HG03378 (cell line): ENCODE data around the gene SIGLEC1.

Experiments
- ATAC-seq: cut with Tn5 transposase; IDR thresholded peaks from one replicate; pipeline ENCODE4 v1.9.1; 2021; ENCODE audit warnings: mild to moderate bottlenecking, moderate library complexity; ENCODE audit not compliant: unreplicated experiment

The SIGLEC1 gene

DNA sequence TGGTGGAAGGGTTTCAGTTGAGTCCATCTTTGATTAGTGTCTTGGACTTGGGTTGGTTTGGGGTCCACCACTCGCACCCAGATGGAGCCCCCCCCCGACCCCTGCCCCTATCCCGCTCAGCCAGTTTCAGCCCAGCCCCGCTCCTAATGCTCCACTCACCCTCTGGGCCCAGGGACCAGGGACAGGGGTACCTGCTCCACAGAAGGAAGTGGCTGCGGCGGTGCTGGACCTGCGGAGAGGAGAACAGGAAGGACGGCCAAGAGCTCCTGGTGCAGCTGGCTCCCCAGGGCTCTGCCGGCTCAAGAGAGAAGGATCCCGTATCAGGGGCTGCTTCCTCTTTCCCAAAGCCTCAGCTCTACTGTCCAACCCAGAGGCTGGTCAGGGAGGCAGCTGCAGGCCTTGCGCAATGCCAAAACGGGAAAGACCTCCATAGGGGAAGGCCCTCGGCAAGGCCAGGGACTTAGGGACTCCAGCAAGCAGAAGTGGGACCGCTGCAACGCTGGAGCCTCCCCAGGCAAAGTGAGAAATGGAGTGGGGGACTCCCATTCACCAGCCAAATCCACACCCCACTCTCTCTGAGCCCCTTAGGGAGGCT, at the start of gene SIGLEC1:
Gene SIGLEC1, minus strand, starts transcription at position 322 of the 595 bp plus-strand sequence. CDS start 5,472 bp downstream, outside the sequence.
- ATAC-seq: no peak

DNA sequence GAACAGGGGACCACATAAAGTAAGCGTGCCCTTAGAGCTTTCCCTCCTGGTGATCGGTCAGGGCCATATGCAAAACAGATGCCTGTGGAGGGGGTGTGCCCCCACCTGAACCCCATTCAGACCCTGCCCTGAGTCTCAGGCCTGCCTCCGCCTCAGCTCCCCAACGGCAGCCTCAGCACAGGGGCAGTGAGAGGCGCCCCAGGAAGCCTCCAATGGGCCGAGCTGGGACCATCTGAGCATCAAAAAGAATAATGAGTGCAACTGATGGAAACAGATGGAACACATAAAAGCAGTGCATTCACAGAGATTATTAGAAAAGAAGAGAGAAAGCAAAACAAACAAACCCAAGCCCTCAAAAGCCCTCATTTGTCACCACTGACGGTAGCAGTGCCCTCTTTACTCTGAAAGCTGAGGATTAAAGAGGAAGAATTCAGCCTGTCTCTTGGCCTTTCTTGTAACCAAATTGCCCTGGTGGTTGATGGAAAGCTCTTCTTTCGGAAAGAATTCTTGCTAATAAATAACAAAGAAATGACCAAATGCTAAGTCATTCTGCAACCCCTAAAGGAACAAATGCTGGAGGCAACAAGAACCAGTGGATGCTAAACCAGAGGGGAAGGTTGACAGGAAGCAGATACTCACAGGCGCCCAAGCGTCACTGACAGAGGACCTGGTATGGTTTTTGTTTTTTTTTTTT, 48.4 kb upstream of the SIGLEC1 start:
- ATAC-seq: no peak

DNA sequence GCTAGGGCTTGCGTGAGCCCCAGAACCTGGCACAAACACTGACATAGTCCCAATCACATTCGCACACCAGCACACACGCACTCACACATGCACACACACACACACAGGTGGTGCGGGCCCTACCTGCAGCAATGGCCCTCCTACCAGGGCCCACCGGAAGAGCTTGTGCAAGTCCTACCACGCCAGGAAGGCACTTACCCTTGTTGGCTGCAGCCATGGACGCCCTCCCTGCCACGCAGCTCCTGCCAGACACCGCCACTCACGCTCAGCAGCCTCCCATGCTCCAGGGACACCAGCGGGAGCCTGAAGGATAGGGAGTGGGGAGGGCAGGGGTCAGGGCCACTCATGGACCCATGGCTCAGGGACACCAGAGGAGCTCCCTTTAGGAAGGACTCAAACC, 47.5 kb upstream of the SIGLEC1 start:
- ATAC-seq: no peak

DNA sequence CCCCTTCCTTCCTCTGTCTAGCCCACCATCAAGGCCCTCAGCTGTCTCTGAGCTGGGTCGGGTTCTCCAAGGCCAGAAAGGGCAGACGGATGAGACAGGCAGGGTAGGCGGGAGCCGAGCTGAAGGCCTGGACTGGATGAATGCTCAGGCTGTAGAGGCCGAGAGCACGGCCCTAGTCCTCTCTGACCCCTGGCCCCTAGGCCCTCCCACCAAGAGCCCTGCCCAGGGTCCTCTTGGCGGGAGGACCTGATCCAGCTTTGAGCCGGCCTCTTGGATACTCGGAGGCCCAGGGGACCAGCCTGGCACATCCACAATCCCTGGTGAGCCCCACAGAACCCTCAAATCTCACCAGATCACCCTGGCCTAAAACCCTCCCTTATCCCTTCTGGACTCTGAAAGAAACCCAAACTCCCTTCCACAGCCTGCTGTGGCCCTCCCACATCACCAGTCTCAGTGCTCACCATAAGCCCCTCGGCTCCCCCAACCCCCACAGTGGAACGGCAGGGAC, 47.0 kb upstream of the SIGLEC1 start:
- ATAC-seq: no peak

DNA sequence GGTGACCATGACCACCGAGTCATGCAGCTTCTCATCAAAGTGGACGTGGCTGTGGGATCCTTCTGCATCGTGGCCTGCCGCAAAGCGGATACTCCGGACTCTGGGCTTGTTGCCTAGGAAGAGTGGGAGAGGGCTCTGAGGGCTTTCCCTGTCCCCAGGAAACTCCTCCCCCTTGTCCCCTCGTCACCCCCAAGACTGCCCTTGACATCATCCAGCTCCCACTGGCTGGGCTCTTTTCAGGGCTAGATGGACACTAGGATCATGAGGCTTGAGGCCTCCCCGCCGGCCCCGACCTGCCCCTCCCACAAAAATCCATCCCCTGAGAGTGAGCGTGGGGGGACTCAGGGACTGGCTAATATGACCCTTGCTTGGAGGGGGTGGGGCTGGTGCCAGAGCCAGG, 46.2 kb upstream of the SIGLEC1 start:
- no peak for ATAC-seq

DNA sequence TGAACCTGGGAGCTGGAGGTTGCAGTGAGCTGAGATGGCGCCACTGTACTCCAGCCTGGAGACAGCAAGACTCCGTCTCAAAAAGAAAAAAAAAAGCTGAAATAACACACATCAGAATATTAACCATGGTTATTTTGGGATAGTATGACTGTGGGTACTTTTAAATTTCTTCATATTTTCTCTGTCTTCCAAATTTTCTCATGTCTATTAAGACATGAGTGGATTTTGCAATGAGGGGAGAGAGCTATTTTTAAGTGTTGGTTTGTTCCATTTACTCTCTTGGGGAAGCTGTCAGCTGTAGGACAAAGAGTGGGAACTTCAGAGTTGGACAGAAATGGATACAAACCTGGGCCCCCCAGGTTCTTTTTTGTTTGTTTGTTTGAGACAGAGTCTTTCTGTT, 44.9 kb upstream of the SIGLEC1 start:
- ATAC-seq: no peak

DNA sequence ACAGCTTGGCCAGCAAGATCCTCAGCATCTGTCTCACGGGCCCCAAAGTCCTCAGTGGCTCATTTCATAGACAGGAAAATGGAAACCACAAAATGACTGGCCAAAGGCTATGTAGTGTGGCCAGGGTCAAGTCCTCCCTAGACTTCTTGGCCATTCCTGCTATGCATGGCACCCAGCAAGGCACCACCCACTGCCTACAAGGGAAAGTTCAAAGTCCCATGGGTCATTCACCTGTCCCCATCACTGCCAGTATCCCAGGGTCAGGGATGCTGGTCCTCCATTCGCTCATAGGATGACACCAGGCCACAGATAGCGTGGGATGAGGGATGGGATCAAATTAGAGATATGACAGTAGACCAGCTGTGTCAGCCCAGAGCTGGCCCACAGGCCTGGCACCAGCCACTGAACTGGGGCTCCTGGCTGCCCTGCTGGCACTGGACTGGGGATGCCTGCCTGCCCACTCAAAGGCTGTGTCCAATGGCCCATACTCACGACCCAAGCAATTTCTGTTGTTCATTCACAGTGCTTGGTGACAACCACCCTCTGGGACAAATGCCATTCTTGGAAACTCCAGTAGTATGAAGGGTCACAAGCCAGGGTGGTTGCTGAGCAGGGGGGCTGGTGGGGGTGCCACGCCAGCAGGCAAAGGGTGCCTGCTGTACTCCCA, 43.5 kb upstream of the SIGLEC1 start:
- no peak for ATAC-seq

DNA sequence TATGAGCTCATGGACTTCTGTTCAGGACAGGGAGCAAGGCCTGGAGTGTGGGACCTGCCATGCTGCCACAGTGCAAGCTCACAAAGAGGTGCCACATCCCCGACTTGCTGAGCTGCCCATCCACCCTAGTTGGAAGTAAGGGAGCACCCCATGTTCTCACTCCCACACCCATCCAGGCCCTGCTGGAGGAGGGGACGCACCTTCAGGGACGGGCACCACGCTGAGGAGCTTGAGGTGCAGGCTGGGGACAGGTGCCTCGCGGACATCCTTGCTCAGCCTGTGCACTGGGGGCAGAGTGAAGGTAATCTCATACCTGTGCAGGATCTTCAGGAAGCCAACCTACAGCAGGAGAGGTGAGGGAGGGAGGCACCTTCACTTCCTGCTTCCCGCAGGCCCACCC, 42.9 kb upstream of the SIGLEC1 start:
- no peak for ATAC-seq

DNA sequence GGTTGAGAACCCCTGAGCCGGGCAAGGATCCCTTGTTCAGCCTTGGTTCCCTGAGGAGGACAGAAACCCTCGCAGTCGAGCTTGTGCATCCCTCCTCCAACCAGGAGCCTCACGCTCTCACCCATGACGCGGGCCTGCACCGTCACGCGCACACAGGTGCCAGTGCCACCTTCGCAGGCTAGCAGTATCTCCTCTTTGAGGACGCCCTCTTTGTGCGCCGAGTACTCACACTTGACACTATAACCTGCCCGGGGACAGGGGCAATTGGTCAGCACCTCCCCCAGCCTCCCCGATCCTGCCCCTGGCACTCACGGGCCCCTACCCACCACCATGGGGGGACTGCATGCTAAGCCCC, 41.9 kb upstream of the SIGLEC1 start:
- ATAC-seq: no peak

DNA sequence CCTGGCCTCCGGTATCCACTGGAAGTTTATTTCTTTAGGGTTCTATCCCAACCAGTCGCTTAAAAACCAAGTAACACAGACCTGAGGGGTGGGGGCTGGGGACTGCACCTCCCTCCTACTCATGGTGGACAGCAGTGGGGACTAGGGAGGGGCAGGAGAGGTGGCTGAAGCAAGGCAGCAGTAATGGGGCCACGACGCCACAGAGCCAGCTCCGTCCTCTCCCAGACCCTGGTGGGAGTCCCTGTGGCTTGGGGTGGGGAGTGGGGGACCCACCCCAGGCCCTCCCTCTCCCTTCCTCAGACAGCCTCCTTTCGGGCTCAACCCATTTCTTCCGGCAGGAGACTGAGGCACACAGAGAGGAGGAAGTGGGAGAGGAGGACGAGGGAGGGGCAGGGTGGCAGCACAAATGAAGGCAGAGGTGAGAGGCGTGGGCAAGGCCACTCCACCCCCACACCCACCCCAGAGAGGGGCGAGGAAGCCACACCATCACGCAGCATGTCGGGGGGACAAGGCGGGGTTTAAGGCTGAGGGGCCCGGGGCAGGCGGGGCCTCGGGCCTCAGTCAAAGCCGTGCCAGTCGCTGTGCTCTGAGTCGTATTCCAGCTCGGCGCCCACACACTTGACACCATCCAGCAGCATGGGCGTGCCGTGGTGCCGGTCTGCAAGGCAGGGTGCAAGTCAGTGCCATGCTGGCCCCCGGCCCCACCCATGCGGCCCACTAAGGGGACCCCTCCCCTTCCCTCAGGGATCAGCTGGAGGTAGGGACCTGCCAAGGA, 41.3 kb upstream of the SIGLEC1 start:
- ATAC-seq: no peak

DNA sequence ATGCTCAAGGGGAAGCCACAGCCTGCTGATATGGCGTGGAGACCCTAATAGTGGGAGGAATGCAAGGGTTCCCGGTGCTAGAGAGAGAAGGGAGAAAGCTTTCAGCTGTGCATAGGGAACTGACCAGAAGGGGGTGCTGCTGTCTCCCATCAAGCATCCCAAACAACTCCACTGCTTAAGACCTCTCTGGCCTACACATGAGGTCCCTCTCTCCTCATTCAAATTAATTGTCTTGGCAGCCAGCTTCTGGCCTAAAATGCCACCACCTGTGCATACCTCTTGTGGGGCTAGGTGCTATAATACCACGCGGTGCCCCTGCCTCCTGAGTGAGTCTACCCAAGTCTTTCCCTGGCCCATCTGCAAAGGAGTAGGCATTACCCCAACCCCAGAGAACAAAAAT, 40.7 kb upstream of the SIGLEC1 start:
- ATAC-seq: no peak

DNA sequence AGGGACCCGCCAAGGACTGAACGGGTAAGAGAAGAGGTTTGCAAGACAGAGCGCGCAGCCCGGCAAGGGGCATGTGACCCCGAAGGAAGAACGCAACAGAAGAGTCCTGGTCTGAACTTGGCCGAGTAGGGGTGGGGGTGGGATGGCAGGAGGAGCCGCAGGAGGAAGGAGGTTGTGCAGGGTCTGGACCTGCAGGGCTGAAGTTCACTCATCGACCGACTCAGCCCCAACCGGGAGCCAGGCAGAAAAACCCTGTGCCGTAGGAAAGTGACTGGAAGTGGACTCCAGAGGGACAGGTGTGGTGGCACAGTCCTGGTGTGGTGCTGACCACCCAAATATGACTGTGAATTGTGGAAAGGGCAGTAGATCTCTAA, 40.0 kb upstream of the SIGLEC1 start:
- ATAC-seq: no peak

DNA sequence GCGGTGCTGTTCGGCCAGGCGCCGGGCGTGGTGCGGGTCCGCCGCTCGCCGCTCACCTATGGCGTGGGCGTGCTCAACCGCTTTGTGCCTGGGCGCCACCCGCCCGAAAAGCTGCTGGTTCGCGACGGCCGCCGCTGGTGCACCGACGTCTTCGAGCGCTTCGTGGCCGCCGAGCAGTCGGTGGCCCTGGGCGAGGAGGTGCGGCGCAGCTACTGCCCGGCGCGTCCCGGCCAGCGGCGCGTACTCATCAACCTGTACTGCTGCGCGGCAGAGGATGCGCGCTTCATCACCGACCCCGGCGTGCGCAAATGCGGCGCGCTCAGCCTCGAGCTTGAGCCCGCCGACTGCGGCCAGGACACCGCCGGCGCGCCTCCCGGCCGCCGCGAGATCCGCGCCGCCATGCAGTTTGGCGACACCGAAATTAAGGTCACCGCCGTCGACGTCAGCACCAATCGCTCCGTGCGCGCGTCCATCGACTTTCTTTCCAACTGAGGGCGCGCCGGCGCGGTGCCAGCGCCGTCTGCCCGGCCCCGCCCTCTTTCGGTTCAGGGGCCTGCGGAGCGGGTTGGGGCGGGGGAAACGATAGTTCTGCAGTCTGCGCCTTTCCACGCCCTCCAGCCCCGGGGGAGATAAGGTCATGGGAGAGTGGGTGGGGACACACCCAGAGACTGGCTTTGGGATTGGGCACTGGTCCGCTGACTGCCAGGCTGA, 39.4 kb upstream of the SIGLEC1 start:
- ATAC-seq: no peak

DNA sequence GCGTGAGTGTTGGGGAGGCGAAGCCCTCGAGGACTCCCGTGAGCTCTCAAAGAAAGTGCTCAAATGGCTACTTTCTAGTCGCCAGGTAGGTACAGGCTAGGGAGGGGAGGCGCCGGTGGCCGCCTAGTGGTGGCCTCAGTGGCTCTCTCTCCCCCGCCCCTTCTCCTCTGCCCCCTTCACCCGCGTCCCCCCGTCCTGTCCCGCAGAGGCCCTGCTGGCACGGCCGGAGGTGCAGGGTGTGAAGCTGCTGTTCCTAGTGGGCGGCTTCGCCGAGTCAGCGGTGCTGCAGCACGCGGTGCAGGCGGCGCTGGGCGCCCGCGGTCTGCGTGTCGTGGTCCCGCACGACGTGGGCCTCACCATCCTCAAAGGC, 38.9 kb upstream of the SIGLEC1 start:
- ATAC-seq: no peak

DNA sequence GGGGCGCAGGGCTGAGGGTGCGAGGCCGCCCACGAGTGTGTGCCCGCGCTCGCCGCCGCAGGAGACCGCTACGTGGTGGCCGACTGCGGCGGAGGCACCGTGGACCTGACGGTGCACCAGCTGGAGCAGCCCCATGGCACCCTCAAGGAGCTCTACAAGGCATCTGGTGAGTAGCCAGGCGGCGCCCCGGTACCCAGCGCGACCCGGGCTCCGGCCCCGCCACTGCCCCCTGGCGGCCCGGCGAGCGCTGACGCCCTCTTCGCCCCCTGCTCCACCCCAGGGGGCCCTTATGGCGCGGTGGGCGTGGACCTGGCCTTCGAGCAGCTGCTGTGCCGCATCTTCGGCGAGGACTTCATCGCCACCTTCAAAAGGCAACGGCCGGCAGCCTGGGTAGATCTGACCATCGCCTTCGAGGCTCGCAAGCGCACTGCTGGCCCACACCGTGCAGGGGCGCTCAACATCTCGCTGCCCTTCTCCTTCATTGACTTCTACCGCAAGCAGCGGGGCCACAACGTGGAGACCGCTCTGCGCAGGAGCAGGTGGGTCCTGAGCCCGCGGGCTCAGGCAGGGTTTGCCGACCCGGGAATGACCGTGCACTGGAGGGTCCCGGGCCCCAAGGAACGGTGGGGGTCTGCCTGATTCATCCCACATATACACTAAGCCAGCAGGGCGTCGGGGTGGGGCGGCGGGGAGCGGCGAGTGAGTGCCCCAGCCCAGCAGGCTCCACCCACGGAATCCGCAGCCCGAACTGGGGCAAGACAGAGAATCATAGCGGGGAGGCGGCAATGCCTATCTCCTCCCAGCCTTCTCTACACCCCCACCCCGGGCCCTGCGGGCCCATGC, 37.5 kb upstream of the SIGLEC1 start:
- ATAC-seq: no peak

DNA sequence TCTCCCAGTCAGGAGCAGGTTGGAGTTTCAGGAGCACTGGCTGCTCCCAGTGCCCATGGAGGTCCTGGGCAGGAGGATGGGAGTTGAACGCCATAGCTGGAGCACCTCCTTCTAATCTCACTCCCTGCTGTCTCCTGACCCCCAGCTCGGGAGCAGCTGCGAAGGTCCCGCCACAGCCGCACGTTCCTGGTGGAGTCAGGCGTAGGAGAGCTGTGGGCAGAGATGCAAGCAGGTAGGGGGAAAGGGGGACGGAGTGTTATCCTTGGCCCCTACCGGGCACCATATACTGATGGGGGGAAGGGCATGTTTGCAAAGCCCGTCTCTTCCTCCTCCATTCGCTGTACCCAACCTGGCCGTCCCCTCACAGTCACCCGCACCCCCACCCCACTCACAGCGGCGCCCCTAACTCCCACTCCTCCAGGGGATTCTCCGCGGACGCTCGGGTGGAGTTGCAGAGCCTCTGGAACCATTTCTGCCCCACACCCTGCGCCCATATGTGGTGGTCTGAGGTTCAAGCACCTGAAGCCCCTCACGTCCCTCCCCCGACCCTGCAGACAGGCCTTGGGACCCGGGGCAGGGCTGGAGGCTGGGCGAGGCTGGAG, 36.8 kb upstream of the SIGLEC1 start:
- no peak for ATAC-seq

DNA sequence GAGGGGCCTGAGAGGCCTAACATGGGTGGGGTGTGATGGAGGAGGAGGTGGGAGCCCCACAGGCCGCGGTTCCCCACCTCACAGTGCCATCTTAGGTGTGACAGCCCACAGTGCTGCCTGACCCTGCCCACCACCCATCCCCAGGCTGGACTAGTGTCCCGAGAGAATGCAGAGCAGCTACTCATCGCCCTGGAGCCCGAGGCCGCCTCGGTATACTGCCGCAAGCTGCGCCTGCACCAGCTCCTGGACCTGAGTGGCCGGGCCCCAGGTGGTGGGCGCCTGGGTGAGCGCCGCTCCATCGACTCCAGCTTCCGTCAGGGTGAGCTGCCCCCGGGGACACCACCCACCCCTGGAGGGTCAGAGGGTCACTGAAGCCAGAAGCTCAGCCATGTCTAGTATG, 35.7 kb upstream of the SIGLEC1 start:
- ATAC-seq: no peak

DNA sequence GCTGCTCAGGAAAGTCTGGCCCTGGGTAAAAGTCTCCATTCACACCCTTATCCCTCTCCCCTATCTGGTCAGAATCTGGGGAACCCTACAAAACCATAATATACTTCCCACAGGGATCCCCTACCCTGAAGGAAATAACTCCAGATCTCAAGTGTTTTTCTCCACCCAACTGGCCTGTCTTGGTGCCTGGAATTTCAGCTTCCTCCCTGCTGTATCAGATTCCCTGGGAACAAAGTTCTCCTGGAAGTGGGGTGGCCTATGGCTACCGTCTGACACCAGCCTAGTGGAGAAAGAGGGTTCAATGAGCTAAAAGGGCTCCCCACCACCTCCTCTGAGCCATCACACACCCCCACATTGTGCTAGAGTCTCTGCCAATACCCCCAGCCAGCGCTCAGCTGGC, 35.1 kb upstream of the SIGLEC1 start:
- no peak for ATAC-seq

DNA sequence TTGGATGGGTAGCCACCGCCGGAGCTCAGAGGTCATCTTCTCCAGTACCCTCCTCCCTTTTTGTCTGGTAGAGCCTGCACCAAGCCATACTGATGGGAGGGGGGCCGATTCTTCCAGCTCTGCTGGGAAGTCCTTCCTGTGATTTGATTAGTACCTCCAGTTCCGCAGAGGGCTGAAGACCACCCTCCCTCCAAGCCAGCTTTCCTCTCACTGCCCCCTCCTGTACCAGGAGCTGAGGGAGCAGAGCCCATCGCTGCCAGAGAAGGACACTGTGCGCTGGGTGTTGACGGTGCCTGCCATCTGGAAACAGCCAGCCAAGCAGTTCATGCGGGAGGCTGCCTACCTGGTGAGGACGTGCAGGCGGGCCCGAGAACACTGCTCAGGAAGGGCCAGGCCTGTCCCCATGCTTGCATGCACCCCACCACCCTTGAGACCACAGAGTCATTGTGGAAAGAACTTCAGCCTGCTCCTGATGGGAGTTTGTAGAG, 33.3 kb upstream of the SIGLEC1 start:
- no peak for ATAC-seq
